GM12878 (cell line): ENCODE results near the gene SPC24. TPM values are rescaled to one million over a fixed set of nuclear protein-coding genes. Genes with fewer than 3 reads are reported as not detected.

ENCODE experiments used
- BCL11A ChIP-seq: IDR thresholded peaks from 2 replicates; pipeline ENCODE4 v1.6.1; 2011; ENCODE audit warnings: low read depth, low read length
- BHLHE40 ChIP-seq, 2 experiments: fragments of 450-650 bp in 1 of 2; IDR thresholded peaks; 2 replicates each; pipeline ENCODE4 v1.6.1; 2011 to 2017; ENCODE audit warnings: low read depth in 2 of 2, borderline replicate concordance in 1 of 2, improper control_type of control experiment in 1 of 2, low read length in 1 of 2, mild to moderate bottlenecking in 1 of 2
- EED ChIP-seq: sonication (generic); IDR thresholded peaks from 2 replicates; pipeline ENCODE4 v1.6.1; 2016; ENCODE audit warnings: antibody characterized with exemption, low read depth
- EGR1 ChIP-seq, 2 experiments: IDR thresholded peaks; 1 replicate in 1 of 2; 2 replicates in 1 of 2; pipeline ENCODE4 v1.6.1; 2011 to 2012; ENCODE audit warnings: low read depth in 2 of 2, low read length in 2 of 2, borderline replicate concordance in 1 of 2, mild to moderate bottlenecking in 1 of 2, moderate library complexity in 1 of 2
- EP300 ChIP-seq, 2 experiments: fragments of 150-350 bp in 1 of 2; IDR thresholded peaks; 2 replicates each; pipeline ENCODE4 v1.6.1; 2011 to 2012; ENCODE audit warnings: low read depth in 2 of 2, low read length in 2 of 2, borderline replicate concordance in 1 of 2, improper control_type of control experiment in 1 of 2, inconsistent platforms in 1 of 2; ENCODE audit not compliant: control insufficient read depth in 1 of 2
- FOXK2 ChIP-seq: fragments of 450-650 bp; IDR thresholded peaks from 2 replicates; pipeline ENCODE4 v1.6.1; 2017; ENCODE audit warnings: mild to moderate bottlenecking, moderate library complexity
- HDAC6 ChIP-seq: fragments of 200-600 bp; sonication (generic); IDR thresholded peaks from one replicate; pipeline ENCODE4 v1.8.0; 2017; ENCODE audit warnings: antibody characterized with exemption; ENCODE audit not compliant: unreplicated experiment
- MTA2 ChIP-seq: fragments of 450-650 bp; IDR thresholded peaks from 2 replicates; pipeline ENCODE4 v1.6.1; 2016; ENCODE audit warnings: low read depth, mild to moderate bottlenecking, moderate library complexity
- NFIC ChIP-seq: IDR thresholded peaks from 2 replicates; pipeline ENCODE4 v1.6.1; 2012; ENCODE audit warnings: low read depth, mild to moderate bottlenecking, inconsistent platforms, low read length, moderate library complexity
- RAD21 ChIP-seq: IDR thresholded peaks from 2 replicates; pipeline ENCODE4 v1.6.1; 2011; ENCODE audit warnings: mild to moderate bottlenecking, low read depth, low read length, moderate library complexity; ENCODE audit not compliant: insufficient read depth
- SMAD5 ChIP-seq: IDR thresholded peaks from 2 replicates; pipeline ENCODE4 v1.6.1; 2016; ENCODE audit warnings: antibody characterized with exemption, low read depth
- SREBF2 ChIP-seq: IDR thresholded peaks from 2 replicates; pipeline ENCODE4 v1.6.1; 2012; ENCODE audit warnings: mild to moderate bottlenecking, low read length
- TARDBP ChIP-seq: IDR thresholded peaks from 2 replicates; pipeline ENCODE4 v1.6.1; 2016; ENCODE audit warnings: borderline replicate concordance
- TCF12 ChIP-seq: IDR thresholded peaks from 2 replicates; pipeline ENCODE4 v1.6.1; 2011; ENCODE audit warnings: low read depth, mild to moderate bottlenecking, low read length
- YY1 ChIP-seq: IDR thresholded peaks from 2 replicates; pipeline ENCODE4 v1.6.1; 2011; ENCODE audit warnings: low read depth, mild to moderate bottlenecking, low read length
- ZBED1 ChIP-seq: IDR thresholded peaks from 2 replicates; pipeline ENCODE4 v1.6.1; 2016; ENCODE audit warnings: borderline replicate concordance
- ZSCAN29 ChIP-seq: fragments of 450-650 bp; IDR thresholded peaks from 2 replicates; pipeline ENCODE4 v1.6.1; 2017; ENCODE audit warnings: mild to moderate bottlenecking, moderate library complexity
- polyA plus RNA-seq, 11 experiments: library from polyadenylated mRNA; depleted of rRNA in 4 of 11; unstranded in 6 of 11; stranded (reverse) in 5 of 11; fragments of >200 nt; fragmentation: Nextera tagmentation in 4 of 11; fragmentation: Illumina TruSeq in 1 of 11; extraction: Ambion mirVana in 4 of 11; extraction: Trizol in 1 of 11; gene quantifications; 1 replicate in 1 of 11; 2 replicates in 10 of 11; pipeline versions ENCODE4 v1.2.1 to v1.2.3, GENCODE V29; 2011 to 2016; ENCODE audit warnings: inconsistent platforms in 2 of 11, missing spikeins in 2 of 11, low read depth in 1 of 11
- total RNA-seq, 4 experiments: library from RNA; depleted of rRNA in 3 of 4; stranded (reverse); fragments of >200 nt in 3 of 4; fragmentation: Illumina TruSeq in 1 of 4; extraction: Trizol in 1 of 4; gene quantifications; 2 replicates each; pipeline versions ENCODE4 v1.2.1 to v1.2.3, GENCODE V29; 2013 to 2021
- TF ChIP-seq, protein P1 (sequence below): fragments of 450-650 bp; IDR thresholded peaks from 2 replicates; pipeline ENCODE4 v1.6.1; 2017; ENCODE audit warnings: mild to moderate bottlenecking, moderate library complexity
- TF ChIP-seq, protein P2 (sequence below): IDR thresholded peaks from 2 replicates; pipeline ENCODE4 v1.6.1; 2011; ENCODE audit warnings: low read depth, mild to moderate bottlenecking, low read length, moderate library complexity, borderline replicate concordance; ENCODE audit errors: extremely low read depth
- TF ChIP-seq, protein P3 (sequence below): fragments of 450-650 bp; IDR thresholded peaks from 2 replicates; pipeline ENCODE4 v1.6.1; 2016; ENCODE audit warnings: mild to moderate bottlenecking
- TF ChIP-seq, protein P4 (sequence below): IDR thresholded peaks from 2 replicates; pipeline ENCODE4 v1.6.1; 2011; ENCODE audit warnings: borderline replicate concordance, low read depth, mild to moderate bottlenecking, moderate library complexity, low read length; ENCODE audit not compliant: insufficient read depth, poor library complexity, severe bottlenecking
- TF ChIP-seq, protein P5 (sequence below): fragments of 450-650 bp; IDR thresholded peaks from 2 replicates; pipeline ENCODE4 v1.6.1; 2016; ENCODE audit warnings: mild to moderate bottlenecking

The SPC24 gene
- total and polyA plus RNA-seq, 10 of the 15 experiments (the other 5 are each of a cell fraction or from before 2014, with no cell fraction given) = 9.4 to 72.6 (median 40.7) TPM

DNA sequence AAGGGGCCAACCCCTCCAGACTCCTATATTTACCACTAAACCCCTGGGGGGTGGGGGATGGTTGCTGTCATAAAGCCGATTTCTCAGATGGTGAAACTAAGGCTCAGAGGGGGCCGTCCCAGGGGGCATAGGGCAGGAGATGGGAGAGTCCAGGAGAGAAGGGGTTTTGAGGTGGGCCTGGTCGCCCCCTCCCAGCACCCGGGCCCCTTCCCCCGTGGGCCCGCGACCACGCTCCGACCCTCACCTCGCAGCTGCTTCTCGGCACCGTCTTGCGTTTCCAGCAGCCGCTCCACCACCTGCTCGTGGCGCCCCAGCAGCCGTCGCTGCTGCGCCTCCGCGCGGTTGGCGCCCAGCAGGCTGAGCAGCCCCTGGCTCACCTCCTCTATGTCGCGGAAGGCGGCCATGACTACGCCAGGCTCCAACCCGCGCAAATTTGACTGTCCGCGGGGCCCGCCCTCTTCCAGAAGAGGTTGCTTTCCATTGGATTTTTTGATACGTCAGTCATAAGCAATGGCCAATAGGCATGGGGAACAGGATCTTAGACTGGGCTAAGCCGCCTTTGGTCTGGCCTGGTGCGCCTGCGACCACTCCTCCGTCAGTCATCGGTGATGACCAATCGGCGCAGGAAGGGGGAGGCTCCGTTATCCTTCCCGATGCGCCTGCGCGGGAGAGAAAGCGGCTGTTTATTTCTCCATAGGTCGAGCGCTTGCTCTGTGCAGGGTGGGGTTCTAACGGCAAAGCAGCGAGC lies at the start of gene SPC24 (continued):
- TF ChIP-seq, protein P1, sequence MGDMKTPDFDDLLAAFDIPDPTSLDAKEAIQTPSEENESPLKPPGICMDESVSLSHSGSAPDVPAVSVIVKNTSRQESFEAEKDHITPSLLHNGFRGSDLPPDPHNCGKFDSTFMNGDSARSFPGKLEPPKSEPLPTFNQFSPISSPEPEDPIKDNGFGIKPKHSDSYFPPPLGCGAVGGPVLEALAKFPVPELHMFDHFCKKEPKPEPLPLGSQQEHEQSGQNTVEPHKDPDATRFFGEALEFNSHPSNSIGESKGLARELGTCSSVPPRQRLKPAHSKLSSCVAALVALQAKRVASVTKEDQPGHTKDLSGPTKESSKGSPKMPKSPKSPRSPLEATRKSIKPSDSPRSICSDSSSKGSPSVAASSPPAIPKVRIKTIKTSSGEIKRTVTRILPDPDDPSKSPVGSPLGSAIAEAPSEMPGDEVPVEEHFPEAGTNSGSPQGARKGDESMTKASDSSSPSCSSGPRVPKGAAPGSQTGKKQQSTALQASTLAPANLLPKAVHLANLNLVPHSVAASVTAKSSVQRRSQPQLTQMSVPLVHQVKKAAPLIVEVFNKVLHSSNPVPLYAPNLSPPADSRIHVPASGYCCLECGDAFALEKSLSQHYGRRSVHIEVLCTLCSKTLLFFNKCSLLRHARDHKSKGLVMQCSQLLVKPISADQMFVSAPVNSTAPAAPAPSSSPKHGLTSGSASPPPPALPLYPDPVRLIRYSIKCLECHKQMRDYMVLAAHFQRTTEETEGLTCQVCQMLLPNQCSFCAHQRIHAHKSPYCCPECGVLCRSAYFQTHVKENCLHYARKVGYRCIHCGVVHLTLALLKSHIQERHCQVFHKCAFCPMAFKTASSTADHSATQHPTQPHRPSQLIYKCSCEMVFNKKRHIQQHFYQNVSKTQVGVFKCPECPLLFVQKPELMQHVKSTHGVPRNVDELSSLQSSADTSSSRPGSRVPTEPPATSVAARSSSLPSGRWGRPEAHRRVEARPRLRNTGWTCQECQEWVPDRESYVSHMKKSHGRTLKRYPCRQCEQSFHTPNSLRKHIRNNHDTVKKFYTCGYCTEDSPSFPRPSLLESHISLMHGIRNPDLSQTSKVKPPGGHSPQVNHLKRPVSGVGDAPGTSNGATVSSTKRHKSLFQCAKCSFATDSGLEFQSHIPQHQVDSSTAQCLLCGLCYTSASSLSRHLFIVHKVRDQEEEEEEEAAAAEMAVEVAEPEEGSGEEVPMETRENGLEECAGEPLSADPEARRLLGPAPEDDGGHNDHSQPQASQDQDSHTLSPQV = no peak
- TF ChIP-seq YY1 (peak; percentile 96), MTA2 (no peak), BCL11A (no peak), EP300 (IDR thresholded peaks at IDR 0.05; ENCODE audit: borderline replicate concordance in 1 of 2, control insufficient read depth in 1 of 2, low read depth in 2 of 2, low read length in 2 of 2) (no peak), ZSCAN29 (no peak), SREBF2 (no peak), EGR1 (IDR thresholded peaks at IDR 0.05; ENCODE audit: borderline replicate concordance in 1 of 2, low read depth in 2 of 2, low read length in 2 of 2) (no peak), SMAD5 (0 out of 2 replicates have a peak, but pooled peaks have one; percentile 35), HDAC6 (no peak), ZBED1 (no peak), NFIC (no peak), TCF12 (no peak), TARDBP (no peak), RAD21 (no peak), FOXK2 (peak; percentile 80), EED (no peak), BHLHE40 (IDR thresholded peaks at IDR 0.05; ENCODE audit: borderline replicate concordance in 1 of 2, low read depth in 2 of 2, low read length in 1 of 2) (0 out of 4 replicates have a peak, but pooled peaks have one; percentile 10 to 23)
- TF ChIP-seq, protein P2, sequence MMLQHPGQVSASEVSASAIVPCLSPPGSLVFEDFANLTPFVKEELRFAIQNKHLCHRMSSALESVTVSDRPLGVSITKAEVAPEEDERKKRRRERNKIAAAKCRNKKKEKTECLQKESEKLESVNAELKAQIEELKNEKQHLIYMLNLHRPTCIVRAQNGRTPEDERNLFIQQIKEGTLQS = no peak
- TF ChIP-seq, protein P3, sequence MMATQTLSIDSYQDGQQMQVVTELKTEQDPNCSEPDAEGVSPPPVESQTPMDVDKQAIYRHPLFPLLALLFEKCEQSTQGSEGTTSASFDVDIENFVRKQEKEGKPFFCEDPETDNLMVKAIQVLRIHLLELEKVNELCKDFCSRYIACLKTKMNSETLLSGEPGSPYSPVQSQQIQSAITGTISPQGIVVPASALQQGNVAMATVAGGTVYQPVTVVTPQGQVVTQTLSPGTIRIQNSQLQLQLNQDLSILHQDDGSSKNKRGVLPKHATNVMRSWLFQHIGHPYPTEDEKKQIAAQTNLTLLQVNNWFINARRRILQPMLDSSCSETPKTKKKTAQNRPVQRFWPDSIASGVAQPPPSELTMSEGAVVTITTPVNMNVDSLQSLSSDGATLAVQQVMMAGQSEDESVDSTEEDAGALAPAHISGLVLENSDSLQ = peak; percentile 100
- TF ChIP-seq, protein P4, sequence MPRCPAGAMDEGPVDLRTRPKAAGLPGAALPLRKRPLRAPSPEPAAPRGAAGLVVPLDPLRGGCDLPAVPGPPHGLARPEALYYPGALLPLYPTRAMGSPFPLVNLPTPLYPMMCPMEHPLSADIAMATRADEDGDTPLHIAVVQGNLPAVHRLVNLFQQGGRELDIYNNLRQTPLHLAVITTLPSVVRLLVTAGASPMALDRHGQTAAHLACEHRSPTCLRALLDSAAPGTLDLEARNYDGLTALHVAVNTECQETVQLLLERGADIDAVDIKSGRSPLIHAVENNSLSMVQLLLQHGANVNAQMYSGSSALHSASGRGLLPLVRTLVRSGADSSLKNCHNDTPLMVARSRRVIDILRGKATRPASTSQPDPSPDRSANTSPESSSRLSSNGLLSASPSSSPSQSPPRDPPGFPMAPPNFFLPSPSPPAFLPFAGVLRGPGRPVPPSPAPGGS = no peak
- TF ChIP-seq, protein P5, sequence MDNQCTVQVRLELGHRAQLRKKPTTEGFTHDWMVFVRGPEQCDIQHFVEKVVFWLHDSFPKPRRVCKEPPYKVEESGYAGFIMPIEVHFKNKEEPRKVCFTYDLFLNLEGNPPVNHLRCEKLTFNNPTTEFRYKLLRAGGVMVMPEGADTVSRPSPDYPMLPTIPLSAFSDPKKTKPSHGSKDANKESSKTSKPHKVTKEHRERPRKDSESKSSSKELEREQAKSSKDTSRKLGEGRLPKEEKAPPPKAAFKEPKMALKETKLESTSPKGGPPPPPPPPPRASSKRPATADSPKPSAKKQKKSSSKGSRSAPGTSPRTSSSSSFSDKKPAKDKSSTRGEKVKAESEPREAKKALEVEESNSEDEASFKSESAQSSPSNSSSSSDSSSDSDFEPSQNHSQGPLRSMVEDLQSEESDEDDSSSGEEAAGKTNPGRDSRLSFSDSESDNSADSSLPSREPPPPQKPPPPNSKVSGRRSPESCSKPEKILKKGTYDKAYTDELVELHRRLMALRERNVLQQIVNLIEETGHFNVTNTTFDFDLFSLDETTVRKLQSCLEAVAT = no peak
